GM18511 (cell line): ENCODE measurements around the gene STARD3.

ENCODE experiments used
- ATAC-seq: cut with Tn5 transposase; IDR thresholded peaks from one replicate; pipeline ENCODE4 v1.9.1; 2021; ENCODE audit warnings: mild to moderate bottlenecking, moderate library complexity; ENCODE audit not compliant: unreplicated experiment

Gene STARD3

DNA sequence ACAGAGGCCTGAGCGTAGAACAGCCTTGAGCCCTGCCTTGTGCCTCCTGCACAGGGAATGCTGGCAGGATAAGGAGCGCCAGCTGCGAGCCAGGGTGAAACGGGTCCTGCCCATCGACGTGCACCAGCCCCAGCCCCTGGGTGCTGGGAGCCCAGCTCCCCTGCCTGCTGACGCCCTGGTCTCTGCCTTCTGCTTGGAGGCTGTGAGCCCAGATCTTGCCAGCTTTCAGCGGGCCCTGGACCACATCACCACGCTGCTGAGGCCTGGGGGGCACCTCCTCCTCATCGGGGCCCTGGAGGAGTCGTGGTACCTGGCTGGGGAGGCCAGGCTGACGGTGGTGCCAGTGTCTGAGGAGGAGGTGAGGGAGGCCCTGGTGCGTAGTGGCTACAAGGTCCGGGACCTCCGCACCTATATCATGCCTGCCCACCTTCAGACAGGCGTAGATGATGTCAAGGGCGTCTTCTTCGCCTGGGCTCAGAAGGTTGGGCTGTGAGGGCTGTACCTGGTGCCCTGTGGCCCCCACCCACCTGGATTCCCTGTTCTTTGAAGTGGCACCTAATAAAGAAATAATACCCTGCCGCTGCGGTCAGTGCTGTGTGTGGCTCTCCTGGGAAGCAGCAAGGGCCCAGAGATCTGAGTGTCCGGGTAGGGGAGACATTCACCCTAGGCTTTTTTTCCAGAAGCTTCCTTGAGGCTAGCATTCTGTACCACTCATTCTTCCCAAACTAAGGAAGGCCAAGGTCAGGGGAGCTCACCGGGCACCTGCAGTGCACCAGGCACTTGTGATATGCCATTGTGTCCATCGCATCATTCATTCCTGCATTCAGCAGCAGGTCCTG is 33.2 kb downstream of the STARD3 start:
- ATAC-seq, result no peak

- no peak for ATAC-seq
Observed at GRCh38 chr17:39670746-39671145, 33.8 kb downstream of the STARD3 start.

DNA sequence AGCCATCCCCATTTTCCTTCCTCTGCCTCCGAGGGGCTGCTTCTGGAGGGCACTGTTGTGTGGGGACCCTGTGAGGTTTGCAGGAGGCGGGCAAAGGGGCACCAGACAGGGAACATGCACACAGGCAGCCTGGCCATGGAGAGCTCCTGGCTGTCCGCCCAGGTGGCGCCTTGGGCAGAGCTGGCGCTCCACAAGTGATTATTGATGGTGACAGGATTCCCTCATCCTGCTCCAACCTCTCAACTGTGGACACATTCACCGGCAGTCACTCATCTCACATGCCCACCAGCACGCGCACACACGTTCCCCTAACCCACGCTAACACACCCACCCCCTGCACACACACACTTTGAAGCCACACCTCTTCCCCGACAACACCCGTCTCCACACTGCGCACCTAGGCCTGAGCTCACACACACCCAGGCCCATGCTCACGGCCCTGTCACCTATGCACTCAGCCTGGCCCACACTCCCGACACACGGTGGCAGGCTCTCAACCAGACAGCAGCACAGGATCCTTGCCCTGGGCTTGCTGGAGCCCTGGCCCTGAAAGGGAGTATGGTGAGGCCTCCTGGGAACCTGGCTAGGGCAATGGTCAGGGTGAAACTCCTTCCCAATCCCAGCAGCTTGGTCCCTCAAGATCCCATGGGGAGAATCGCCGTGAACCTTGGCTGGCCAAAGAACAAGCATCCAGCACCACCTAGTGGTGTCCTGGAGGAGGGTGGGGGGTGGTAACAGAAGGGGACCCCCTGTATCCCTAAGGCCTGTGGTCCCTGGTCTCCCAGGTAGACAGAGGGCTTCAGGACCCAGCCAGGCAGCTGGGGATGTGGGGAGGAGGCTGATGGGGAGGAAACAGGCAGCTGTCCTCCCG is 34.9 kb downstream of the STARD3 start:
- no peak for ATAC-seq

GRCh38 chr17:39672522-39673334 is 35.8 kb downstream of the STARD3 start:
- ATAC-seq, result no peak

DNA sequence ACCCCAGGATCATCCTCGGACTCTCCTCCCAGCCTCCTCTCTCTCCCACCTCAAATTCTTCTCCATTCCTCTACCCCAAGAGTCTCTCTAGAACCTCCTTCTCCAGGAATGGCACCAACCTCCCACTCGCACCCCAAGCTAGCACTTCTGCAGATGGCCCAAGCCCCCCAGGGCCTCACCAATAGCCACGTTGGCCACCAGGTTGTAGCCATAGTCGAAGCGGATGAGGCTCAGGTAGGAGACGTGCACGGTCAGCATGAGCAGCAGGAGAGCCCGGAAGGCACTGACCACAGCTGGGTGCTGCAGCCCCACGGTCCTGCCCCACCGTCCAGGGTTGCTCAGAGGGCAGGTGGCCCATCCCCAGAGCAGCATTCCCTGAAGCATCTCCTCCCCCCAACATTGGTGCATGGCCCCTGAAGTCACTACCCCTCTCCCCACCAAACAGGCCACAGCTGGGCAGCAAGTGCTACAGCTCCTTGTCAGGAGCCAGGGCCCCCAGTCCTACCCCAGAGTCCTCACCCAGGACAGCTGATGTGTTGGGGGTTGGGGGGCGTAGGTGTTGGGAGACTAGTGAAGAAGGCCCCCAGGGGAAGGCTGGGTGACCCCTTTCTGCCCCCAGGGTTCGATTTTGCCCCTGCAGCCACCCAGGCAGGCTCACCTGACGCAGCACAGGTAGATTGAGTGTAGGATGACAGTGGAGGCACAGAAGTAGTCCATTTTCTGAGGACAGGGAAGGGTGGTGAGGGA is 36.6 kb downstream of the STARD3 start:
- no peak for ATAC-seq

DNA sequence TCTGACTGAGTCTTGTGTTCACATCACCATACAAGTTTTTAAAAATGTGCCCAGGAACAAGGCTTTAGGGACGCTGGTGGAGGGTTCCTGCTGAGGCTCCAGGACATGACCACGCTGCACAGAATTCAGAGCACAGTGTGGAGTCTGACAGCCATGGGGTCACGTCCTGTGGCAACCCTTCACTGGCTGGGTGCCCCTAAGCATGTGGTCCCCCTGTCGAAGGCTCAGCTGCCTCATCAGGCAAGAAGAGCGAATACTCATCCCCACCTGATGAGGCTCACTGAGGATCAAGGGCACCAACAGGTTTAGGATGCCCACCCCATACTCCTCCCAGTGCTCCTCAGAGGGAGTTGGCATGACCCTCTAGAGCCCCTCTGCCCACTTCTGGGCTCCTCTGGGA is 37.2 kb downstream of the STARD3 start:
- ATAC-seq, result no peak

DNA sequence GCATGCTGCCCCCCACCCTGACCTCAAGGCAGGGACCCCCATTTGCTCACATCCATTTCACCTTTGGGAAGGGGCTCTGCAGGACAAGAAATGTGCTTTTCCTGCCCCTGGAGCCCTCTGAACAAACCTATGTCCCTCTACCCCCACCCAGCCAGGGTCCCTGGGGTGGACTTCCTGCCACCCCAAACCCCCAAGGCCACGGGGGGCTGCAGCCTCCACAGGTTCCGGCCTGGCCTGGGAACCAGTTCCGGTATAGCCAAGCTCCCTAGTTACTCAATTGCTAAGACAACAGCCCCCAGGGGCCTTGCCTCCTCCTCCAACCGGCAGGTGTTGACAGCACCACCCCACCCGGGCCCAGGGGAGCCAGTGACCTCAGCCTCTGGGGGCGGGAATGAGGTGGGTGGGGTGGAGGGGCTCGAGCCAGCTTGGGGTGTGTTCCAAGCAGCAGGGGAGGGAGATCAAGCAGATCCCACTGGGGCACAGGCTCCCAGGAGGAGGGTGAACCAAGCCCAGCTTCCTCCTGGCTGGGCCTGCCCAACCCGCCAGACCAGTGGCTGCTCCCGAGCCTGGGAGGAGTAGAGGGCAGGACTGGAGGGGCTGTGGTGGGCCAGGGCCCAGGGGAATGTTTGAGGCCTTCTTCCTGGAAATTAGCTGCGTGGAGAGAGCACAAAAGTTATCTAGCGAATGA is 37.9 kb downstream of the STARD3 start:
- no peak for ATAC-seq

- no peak for ATAC-seq
Observed at GRCh38 chr17:39675390-39676082, 38.6 kb downstream of the STARD3 start.

- ATAC-seq, result peak; percentile 60
Observed at GRCh38 chr17:39676198-39676819, 39.4 kb downstream of the STARD3 start.

GRCh38 chr17:39677072-39677471 is 40.1 kb downstream of the STARD3 start:
- no peak for ATAC-seq

DNA sequence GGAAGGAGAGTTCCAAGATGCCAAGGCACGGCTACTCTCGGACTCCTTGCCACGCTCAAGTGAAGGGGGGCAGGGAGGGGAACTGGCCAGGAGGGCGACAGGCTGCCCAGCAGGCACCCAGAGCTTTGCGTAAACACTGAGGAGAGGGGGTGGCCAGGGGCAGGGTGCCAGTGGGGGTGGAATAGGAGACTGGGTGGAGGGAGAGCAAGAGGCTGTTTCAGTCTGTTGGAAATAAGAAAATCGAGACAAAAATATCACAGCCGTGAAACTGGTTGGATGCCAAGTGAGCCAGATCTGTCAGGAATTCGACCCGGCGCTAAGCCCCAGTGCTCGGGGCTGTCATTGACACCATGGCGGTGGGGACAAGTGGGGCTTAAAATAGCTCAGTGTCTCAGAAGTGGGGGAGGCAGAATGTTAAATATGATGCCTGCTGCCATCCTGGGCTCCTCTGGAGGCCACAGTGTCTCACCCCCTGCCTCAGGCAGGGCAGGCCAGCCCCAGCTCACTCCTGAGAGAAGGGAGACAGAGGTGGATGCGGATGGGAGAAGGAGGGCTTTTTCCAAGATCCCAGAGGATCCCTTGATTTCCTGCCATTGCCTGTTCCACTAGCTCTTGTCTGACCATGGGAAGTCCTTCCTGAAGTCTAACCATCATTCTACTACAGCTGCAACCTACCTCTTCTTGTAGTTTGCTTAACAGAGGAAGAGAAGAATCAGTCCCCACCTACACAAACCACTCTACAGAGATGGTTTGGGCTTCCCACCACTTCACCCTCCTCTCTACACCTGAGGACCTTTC is 40.8 kb downstream of the STARD3 start:
- ATAC-seq, result no peak

- no peak for ATAC-seq
Observed at GRCh38 chr17:39678340-39679116, 41.6 kb downstream of the STARD3 start.

DNA sequence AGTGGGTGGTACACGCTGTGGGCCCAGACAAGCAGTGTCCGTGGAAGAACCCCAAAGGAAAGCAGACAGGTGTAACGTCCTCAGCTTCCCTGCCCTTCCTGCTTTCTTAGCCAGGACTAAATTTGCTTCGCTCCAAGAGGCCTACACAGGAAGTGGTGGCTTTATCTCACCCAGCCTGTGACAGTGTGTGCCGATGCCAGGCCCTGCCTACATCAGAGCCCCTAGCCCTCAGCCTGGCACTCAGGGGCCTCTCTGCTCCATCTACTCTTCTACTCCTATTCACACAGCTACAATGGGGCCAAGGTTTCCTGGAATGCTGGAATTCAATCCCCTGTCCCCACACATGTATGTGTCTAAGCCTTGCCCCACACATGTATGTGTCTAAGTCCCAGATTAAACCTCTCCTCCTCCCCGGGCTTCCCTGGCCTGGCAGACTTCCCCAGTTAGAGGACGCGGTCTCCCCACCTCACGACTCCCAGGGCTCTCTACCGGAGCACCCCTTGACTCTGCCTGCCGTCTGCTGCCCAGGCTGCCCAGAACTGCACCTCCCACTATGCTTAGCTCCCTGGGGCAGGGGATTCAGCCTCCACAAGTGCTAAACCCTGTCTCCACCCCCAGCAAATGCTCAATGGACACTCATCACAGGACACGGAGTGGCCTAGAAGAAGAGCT is 42.7 kb downstream of the STARD3 start:
- no peak for ATAC-seq

- no peak for ATAC-seq
Observed at GRCh38 chr17:39683295-39683939, 46.5 kb downstream of the STARD3 start.

DNA sequence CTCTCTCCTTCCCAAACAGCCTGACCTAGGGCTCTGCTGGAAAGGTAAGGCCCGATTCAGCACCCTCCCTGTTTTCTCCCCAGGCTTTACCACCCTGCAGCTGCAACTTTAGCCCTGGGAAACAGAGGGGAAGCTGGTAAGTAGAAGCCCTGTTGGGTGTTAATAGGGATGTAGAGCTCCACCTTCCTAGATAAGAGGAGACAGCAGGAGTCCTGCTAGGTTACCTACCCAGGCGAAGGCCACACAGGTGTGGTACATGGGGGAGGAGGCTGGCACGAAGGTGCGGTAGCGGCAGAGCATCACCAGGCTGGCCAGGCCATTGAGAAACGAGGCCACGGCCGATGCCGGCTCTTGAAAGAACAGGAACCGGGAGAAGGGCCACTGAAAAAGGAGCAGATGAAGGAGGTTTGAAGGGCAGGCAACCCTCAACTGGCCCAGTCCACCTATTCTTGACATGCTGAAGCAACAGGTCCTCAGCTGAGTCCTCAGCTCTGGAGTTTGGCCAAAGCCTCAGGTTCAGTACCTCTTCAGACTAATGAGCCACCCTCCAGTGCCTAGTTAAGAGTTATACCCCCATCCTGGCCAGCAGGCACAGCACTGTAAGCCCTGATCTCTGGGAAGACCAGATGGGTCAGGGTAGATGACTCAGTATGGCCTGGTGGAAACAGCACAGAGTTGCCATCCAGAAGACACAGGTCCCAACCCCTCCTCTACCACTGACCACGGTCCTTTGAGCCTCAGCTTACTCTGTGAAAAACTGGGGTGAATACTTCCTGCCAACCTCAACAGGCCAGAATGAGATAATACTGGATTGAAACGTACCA is 47.6 kb downstream of the STARD3 start:
- no peak for ATAC-seq
